ENCODE results near the gene ADAM15.

- TF ChIP-seq, protein P1, sequence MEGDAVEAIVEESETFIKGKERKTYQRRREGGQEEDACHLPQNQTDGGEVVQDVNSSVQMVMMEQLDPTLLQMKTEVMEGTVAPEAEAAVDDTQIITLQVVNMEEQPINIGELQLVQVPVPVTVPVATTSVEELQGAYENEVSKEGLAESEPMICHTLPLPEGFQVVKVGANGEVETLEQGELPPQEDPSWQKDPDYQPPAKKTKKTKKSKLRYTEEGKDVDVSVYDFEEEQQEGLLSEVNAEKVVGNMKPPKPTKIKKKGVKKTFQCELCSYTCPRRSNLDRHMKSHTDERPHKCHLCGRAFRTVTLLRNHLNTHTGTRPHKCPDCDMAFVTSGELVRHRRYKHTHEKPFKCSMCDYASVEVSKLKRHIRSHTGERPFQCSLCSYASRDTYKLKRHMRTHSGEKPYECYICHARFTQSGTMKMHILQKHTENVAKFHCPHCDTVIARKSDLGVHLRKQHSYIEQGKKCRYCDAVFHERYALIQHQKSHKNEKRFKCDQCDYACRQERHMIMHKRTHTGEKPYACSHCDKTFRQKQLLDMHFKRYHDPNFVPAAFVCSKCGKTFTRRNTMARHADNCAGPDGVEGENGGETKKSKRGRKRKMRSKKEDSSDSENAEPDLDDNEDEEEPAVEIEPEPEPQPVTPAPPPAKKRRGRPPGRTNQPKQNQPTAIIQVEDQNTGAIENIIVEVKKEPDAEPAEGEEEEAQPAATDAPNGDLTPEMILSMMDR (IDR thresholded peaks at IDR 0.05) = no peak
- no peak for TF ChIP-seq POLR2A (IDR thresholded peaks at IDR 0.05)
Observed at GRCh38 chr1:155110826-155111225, 59.7 kb downstream of the ADAM15 start.

Data from uterus (tissue), 2 donors.